ACC112 (cell line): Measurements from ENCODE around the gene FOXP4.
"Not testable (repeated sequence)": the region's sequence is repeated elsewhere in the genome, so short reads cannot be mapped to it uniquely, and the experiment has no call there.

Experiments
- H2AFZ ChIP-seq: fragments of 200-600 bp; sonication (generic); one replicate; pipeline ENCODE4 v1.6.0; 2017; ENCODE audit warnings: antibody characterized with exemption, low read length; ENCODE audit not compliant: unreplicated experiment
- H3K27ac ChIP-seq: fragments of 200-600 bp; sonication (generic); 2 replicates; pipeline ENCODE4 v1.5.1; 2014; ENCODE audit warnings: low read depth, mild to moderate bottlenecking, antibody characterized with exemption, low read length, moderate library complexity
- H3K27me3 ChIP-seq: fragments of 200-600 bp; sonication (generic); 2 replicates; pipeline ENCODE4 v1.6.1; 2014; ENCODE audit warnings: mild to moderate bottlenecking, antibody characterized with exemption, low read length, moderate library complexity, mixed read lengths; ENCODE audit not compliant: insufficient read depth
- H3K36me3 ChIP-seq: fragments of 200-600 bp; sonication (generic); 2 replicates; pipeline ENCODE4 v1.6.1; 2016; ENCODE audit warnings: mild to moderate bottlenecking, antibody characterized with exemption, low read length, moderate library complexity, mixed read lengths; ENCODE audit not compliant: insufficient read depth
- H3K4me1 ChIP-seq: fragments of 200-600 bp; sonication (generic); one replicate; pipeline ENCODE4 v1.6.1; 2016; ENCODE audit warnings: low read length, mixed read lengths; ENCODE audit not compliant: insufficient read depth, unreplicated experiment, control insufficient read depth
- H3K4me3 ChIP-seq: fragments of 200-600 bp; sonication (generic); 2 replicates; pipeline ENCODE4 v1.5.1; 2014; ENCODE audit warnings: mild to moderate bottlenecking, low read depth, low read length
- H3K79me2 ChIP-seq: fragments of 200-600 bp; sonication (generic); one replicate; pipeline ENCODE4 v1.6.0; 2016; ENCODE audit warnings: low read length; ENCODE audit not compliant: control insufficient read depth, unreplicated experiment, insufficient read depth

The FOXP4 gene

DNA sequence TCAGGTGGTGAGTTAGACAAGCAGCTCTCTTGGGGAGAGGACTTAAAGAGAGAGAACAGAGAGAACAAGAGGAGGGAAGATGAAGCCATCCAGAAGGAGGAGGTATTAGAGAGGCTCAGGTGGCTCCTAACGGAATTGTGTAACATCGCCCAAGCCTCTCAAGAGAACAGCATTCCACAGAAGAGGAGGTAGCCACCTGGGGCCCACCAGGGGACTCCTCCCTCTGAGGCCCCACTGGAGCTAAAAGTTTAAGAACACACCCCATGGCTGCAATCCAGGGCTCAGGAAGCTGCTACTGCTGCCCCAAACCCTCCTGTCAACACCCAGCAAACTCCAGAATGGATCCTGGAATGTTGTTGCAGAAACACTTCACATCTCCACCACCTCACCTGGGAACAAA lies 68.5 kb downstream of the FOXP4 start:
- H2AFZ ChIP-seq = no peak overlapping the region
- H3K4me1 ChIP-seq = no peaks in the 10 kb centered on the region
- no peak overlapping the region for H3K4me3 ChIP-seq
- no peaks in the 10 kb centered on the region for H3K79me2 ChIP-seq
- peaks cover 33% of the 10 kb centered on the region for H3K27me3 ChIP-seq
- no peaks in the 10 kb centered on the region for H3K36me3 ChIP-seq
- H3K27ac ChIP-seq = no peak overlapping the region

DNA sequence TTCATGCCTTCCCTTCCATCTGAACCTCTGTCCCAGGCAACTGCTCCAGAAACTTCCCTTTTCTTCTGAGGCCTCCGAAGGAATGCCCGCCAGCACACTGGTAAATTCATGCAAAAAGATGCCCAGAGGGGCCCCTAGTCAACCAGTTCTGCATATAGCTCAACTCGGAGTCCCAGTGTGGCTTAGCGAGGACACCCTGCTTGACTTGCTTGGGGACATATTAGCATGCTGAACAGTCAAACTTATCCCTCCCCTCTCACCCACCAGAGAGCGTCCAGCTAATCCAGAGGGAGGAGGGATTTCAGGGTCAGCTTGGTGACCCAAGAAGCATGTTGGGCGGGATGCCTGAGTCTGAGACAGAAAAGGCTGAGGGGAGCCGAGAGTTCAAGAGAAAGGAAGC lies 69.1 kb downstream of the FOXP4 start:
- Histone ChIP-seq H3K4me1 (no peaks in the 10 kb centered on the region), H3K79me2 (no peaks in the 10 kb centered on the region), H3K27me3 (peaks cover 33% of the 10 kb centered on the region)

DNA sequence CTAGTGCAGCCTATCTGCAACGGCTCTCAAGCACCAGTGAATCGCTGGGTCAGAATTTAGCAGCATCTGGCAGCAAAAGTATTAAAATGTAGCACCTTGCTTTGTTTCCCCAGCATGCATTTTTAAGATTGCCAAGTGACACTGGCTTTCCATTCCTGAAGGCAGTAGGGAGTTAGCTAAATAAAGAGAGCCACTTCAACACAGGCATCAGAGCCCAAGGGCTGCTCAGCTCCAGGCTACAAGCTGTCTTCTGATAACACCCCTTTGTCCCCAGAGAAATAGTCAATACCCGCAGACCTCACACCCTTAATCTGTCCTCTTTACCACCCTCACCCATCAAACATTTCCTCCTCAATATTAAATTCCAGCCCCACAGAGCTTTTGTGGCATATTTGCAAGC lies 72.4 kb downstream of the FOXP4 start:
- Histone ChIP-seq H3K79me2 (no peaks in the 10 kb centered on the region), H3K36me3 (no peaks in the 10 kb centered on the region), H3K27ac (no peak overlapping the region), H2AFZ (no peak overlapping the region), H3K4me3 (no peak overlapping the region), H3K27me3 (peaks cover 47% of the 10 kb centered on the region), H3K4me1 (no peaks in the 10 kb centered on the region)

More for the DNA sequence above, 69.1 kb downstream of the FOXP4 start:
- H3K36me3 ChIP-seq = no peaks in the 10 kb centered on the region
- H3K4me3 ChIP-seq = no peak overlapping the region
- no peak overlapping the region for H3K27ac ChIP-seq
- H2AFZ ChIP-seq = no peak overlapping the region

DNA sequence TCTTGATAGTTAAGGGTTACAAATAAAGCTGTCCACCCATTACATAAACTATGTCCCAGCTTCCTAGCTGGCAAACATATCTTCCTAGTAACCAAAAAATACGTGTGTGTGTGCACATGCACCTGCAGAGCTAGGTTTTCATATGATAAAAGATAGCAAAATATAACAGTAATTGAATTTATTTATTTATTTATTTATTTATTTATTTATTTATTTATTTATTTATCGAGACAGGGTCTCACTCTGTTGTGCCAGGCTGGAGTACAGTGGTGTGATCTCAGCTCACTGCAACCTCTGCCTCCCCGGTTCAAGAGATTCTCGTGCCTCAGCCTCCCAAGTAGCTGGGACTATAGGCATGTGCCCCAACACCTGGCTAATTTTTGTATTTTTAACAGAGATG lies 73.0 kb downstream of the FOXP4 start:
- not testable (repeated sequence) for H3K36me3 ChIP-seq, H3K27ac ChIP-seq, H3K79me2 ChIP-seq, H2AFZ ChIP-seq, H3K4me3 ChIP-seq, H3K4me1 ChIP-seq
- peaks cover 43% of the 10 kb centered on the region for H3K27me3 ChIP-seq

DNA sequence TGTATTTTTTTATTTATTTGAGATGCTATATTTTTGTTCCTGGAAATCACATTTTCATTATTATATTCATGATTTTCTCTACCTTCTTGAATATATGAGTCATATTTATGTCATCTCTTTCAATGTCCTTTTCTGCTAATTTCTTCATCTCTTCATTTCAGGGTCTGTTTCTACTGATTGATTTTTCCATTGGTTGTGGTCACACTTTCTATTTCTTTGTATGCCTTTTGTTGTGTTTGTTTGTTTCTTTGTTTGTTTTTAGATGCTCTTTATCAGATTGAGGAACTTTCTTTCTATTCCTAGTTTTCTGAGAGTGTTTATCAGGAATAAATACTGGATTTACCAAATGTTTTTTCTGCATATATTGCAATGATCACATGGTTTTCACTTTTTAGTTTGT lies 75.2 kb downstream of the FOXP4 start:
- no peaks in the 10 kb centered on the region for H3K36me3 ChIP-seq
- H2AFZ ChIP-seq = no peak overlapping the region
- H3K27me3 ChIP-seq = peaks cover 30% of the 10 kb centered on the region
- no peaks in the 10 kb centered on the region for H3K4me1 ChIP-seq
- H3K27ac ChIP-seq = no peak overlapping the region
- no peaks in the 10 kb centered on the region for H3K79me2 ChIP-seq
- no peak overlapping the region for H3K4me3 ChIP-seq

DNA sequence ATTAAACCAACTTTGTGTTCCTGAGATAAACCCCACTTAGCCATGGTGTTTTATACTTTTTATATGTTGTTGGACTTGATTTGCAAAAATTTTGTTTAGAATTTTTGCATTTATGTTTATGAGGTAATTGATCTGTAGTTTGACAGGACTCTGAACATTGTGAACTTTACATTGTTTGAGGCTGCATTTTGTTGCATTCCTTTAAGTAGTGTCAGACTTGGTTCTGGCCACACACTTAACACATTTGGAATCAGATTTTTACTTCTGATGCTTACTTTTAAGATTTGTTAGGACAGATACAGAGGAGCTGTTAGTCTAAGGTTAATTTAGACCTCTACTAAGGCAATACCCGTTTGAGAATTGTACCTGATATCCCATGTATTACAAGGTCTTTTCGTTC lies 75.6 kb downstream of the FOXP4 start:
- no peak overlapping the region for H3K27ac ChIP-seq
- peaks cover 30% of the 10 kb centered on the region for H3K27me3 ChIP-seq
- H3K4me3 ChIP-seq = no peak overlapping the region
- no peaks in the 10 kb centered on the region for H3K4me1 ChIP-seq
- no peaks in the 10 kb centered on the region for H3K36me3 ChIP-seq
- no peak overlapping the region for H2AFZ ChIP-seq
- no peaks in the 10 kb centered on the region for H3K79me2 ChIP-seq

DNA sequence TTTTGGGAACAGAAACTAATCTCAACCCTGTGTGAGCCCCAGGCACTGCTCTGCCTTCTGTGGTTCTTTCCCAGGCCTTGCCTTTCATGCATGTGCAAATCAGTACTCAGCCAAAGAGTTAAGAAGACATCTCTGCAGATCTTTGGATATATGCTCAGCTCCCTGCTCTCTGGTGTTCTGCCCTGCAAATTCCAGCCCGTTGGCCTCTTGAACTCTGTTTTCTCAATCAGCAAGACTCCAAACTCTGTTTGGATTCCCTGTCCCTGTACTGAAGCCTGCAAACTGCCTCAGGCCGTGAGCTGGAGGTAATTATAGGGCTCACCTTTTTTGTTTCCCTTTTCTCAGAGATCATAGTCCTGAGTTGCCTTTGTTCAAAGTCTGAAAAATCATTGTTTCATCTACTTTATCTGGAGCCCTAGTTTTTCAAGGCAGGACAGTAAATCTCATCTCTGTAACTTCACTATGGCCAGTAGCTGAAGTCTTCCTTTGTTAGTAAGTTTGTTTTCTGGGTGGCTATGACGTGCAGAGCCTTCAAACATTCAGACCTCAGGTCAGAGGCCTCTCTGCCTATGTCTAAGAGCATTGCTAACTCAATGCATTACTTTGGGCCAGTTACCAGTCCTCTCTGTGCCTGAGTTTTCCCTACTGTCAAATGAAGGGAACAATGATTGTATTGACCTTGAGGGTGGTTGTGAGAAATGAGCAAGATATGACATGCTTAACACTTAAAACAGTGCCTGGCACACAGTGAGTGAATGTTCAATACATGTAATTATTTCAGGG lies 76.2 kb downstream of the FOXP4 start:
- no peak overlapping the region for H3K27ac ChIP-seq
- peaks cover 30% of the 10 kb centered on the region for H3K27me3 ChIP-seq
- H3K4me3 ChIP-seq = no peak overlapping the region
- no peaks in the 10 kb centered on the region for H3K4me1 ChIP-seq
- H3K79me2 ChIP-seq = no peaks in the 10 kb centered on the region
- H3K36me3 ChIP-seq = no peaks in the 10 kb centered on the region
- no peak overlapping the region for H2AFZ ChIP-seq

DNA sequence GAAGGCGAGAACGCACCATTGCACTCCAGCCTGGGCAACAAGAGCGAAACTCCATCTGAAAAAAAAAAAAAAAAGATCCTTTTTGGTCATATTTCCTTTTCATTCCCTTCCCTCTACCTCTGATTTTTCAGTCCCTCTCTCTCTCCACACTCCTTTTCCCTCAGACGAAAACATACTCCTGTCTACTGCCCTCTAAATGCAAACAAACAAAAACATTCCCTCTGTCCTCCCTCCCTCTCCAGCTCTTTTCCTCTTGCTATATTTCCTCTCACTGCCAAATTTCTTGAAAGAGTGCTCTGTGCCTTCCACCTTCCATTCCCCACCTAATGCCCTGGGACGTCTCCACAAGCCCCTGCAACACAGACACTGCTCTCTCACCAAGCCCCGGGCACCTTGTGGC lies 77.1 kb downstream of the FOXP4 start:
- Histone ChIP-seq H3K79me2 (no peaks in the 10 kb centered on the region), H2AFZ (no peak overlapping the region), H3K27me3 (peaks cover 26% of the 10 kb centered on the region), H3K4me3 (no peak overlapping the region), H3K36me3 (no peaks in the 10 kb centered on the region), H3K27ac (no peak overlapping the region), H3K4me1 (no peaks in the 10 kb centered on the region)

DNA sequence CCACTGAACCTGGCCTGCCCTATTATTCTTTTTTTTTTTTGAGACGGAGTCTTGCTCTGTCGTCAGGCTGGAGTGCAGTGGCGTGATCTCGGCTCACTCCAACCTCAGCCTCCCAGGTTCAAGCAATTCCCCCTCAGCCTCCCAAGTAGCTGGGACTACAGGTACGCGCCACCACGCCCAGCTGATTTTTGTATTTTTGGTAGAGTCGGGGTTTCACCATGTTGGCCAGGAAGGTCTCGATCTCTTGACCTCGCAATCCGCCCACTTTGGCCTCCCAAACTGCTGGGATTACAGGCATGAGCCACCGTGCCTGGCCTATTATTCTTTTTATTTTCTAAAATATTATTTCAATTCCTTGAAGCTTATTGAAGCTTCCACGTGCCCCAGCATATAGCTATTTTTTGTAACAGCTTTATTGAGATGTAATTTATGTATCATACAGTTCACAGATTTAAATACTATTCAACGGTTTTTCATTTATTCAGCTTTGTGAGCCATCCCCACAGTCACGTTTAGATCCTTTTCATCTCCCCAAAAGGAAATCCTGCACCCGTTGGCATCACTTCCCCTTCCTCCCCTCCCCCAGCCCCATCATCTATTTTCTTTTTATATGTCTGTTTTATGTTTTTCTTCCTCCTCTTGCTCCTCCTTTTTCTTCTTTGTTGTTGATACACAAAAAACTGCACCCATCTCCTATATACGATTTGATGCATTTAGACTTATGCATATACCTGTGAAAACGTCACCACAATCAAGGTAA lies 78.6 kb downstream of the FOXP4 start:
- Histone ChIP-seq H3K27ac (no peak overlapping the region), H2AFZ (no peak overlapping the region), H3K4me3 (no peak overlapping the region)

DNA sequence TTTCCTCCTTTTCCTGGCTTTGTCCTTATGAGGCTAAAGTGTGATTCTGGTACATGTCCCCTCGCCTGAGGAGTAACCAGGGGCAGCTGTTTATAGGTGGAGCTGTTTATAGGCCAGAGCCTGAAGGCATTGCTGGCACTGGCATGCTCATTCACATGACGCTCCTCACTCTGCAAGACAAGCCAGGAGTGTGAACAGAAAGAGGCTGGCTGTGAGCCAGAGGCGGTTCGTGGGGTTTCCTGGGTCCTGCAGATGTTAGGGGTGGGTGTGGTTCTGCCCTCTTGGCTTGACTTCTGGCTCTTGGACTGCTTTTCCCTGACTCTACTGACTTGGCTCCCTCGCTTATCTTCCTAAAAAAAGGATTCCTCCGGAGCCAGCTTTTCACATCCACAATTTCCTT lies 79.3 kb downstream of the FOXP4 start:
- H3K27ac ChIP-seq = no peak overlapping the region
- H3K4me3 ChIP-seq = no peak overlapping the region
- H3K27me3 ChIP-seq = peaks cover 21% of the 10 kb centered on the region; the same call in 1 of the 2 replicates
- no peaks in the 10 kb centered on the region for H3K36me3 ChIP-seq
- no peak overlapping the region for H2AFZ ChIP-seq
- no peaks in the 10 kb centered on the region for H3K79me2 ChIP-seq
- H3K4me1 ChIP-seq = no peaks in the 10 kb centered on the region

More for the DNA sequence above, 78.6 kb downstream of the FOXP4 start:
- Histone ChIP-seq H3K4me1 (no peaks in the 10 kb centered on the region), H3K79me2 (no peaks in the 10 kb centered on the region), H3K27me3 (peaks cover 18% of the 10 kb centered on the region; the same call in 1 of the 2 replicates), H3K36me3 (no peaks in the 10 kb centered on the region)

DNA sequence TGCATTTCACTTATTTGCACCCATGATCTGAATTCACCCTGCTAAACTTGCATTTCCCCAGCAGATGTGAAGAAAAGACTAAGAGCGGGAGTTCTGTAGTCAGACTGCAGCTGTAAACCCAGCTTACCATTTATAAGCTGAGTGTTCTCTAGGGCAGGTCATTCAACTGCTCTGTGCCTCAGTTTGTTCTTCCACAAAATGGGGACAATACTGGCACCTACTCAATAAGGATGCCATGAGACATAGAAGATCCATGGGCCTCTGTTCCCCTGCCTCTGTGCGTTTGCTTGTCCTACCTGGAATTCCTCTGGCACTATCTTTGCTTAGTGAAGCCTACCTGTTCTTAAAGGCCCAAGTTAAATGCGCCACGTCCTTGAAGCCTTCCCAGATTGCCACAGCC lies 79.8 kb downstream of the FOXP4 start:
- Histone ChIP-seq H3K27ac (no peak overlapping the region), H3K4me3 (no peak overlapping the region), H3K36me3 (no peaks in the 10 kb centered on the region), H3K79me2 (no peaks in the 10 kb centered on the region), H3K4me1 (no peaks in the 10 kb centered on the region), H3K27me3 (peaks cover 15% of the 10 kb centered on the region; the same call in 1 of the 2 replicates), H2AFZ (no peak overlapping the region)
